BLaER1 treated with 17β-estradiol and CSF1 and Interleukin-3, amounts not matched to agents 10 nM and 100 nM (cell line): ENCODE measurements around the gene KRT27.
"Not testable (repeated sequence)": the region's sequence is repeated elsewhere in the genome, so short reads cannot be mapped to it uniquely, and the experiment has no call there.

ENCODE experiments used
- H3K27ac ChIP-seq, 11 experiments: shearing (Covaris generic); formaldehyde crosslinking; 2 replicates each; pipeline ENCODE4 v1.8.1; 2022
- H3K27me3 ChIP-seq, 11 experiments: shearing (Covaris generic); formaldehyde crosslinking; 2 replicates each; pipeline ENCODE4 v1.8.1; 2022
- H3K36me3 ChIP-seq, 11 experiments: shearing (Covaris generic); formaldehyde crosslinking; 2 replicates each; pipeline ENCODE4 v1.8.1; 2022
- H3K4me1 ChIP-seq, 10 experiments: shearing (Covaris generic); formaldehyde crosslinking; 2 replicates each; pipeline ENCODE4 v1.8.1; 2022
- H3K4me2 ChIP-seq, 11 experiments: shearing (Covaris generic); formaldehyde crosslinking; 2 replicates each; pipeline ENCODE4 v1.8.1; 2022
- H3K4me3 ChIP-seq, 10 experiments: shearing (Covaris generic); formaldehyde crosslinking; 2 replicates each; pipeline ENCODE4 v1.8.1; 2022
- H3K9ac ChIP-seq, 11 experiments: shearing (Covaris generic); formaldehyde crosslinking; 2 replicates each; pipeline ENCODE4 v1.8.1; 2022
- H3K9me3 ChIP-seq, 11 experiments: shearing (Covaris generic); formaldehyde crosslinking; replicated peaks in 1 of 11; 2 replicates each; pipeline ENCODE4 v1.8.1; 2022
- H4K20me1 ChIP-seq, 11 experiments: shearing (Covaris generic); formaldehyde crosslinking; 2 replicates each; pipeline ENCODE4 v1.8.1; 2022
- Cebpa-rat ChIP-seq, 11 experiments: shearing (Covaris generic); IDR thresholded peaks; 2 replicates each; pipeline ENCODE4 v1.8.1; 2022

The KRT27 gene

DNA sequence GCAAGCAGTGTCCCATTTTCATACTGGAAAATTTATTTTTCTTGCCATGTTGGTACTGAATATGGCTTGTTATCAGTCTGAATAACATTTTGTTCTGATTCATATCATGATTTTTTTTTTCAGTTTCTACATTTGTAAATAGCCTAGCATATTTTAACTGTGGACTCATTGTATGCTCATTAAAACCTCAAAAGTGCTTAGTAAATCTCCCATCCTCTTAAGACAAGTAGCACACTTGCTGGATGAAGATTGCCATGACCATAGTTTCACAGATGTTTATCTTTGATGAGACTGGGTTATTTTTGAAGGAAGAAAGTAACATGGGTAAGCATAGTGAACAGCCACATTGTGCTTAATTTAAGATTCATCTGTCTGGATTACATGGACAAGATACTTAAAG is 39.2 kb upstream of the KRT27 start:
- H3K27ac ChIP-seq = no peak overlapping the region
- peaks cover 9 to 22% (median 15%) of the 10 kb centered on the region in 11 experiments for H3K36me3 ChIP-seq
- TF ChIP-seq Cebpa-rat (IDR thresholded peaks at IDR 0.05) = no peak
- peaks cover 4 to 24% (median 9%) of the 10 kb centered on the region in 10 experiments; a peak in 12 of 20 replicates for H3K4me1 ChIP-seq
- peaks cover 0 to 19% (median 7%) of the 10 kb centered on the region in 11 experiments; a peak in 9 of 22 replicates for H3K9me3 ChIP-seq
- H3K4me2 ChIP-seq = no peak overlapping the region
- no peak overlapping the region for H3K4me3 ChIP-seq
- no peaks in the 10 kb centered on the region for H4K20me1 ChIP-seq
- H3K9ac ChIP-seq = no peak overlapping the region
- H3K27me3 ChIP-seq = no peaks in the 10 kb centered on the region

DNA sequence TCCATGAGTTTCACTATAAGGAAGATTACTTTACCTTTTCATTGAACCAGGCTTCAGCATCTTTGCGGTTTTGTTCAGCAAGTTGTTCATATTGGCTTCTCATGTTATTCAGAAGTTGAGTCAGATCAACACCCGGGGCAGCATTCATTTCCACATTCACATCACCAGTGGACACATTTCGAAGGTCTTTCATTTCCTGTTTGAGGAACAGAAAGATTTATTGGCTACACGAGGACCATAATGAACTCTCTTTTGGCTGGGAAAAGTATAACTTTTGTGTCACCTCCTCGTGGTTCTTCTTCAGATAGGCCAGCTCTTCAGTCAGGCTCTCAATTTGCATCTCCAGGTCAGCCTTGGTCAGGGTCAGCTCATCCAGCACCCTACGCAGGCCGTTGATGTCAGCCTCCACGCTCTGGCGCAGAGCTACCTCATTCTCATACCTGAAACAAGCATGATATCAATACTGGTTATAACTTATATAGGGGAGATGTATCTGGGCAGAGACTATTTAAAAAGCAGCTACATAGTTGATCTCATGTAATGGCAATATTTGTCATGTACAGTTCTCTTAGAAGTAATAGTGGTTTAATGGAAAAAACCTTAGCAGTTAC is 38.0 kb upstream of the KRT27 start:
- no peak overlapping the region for H3K4me3 ChIP-seq

DNA sequence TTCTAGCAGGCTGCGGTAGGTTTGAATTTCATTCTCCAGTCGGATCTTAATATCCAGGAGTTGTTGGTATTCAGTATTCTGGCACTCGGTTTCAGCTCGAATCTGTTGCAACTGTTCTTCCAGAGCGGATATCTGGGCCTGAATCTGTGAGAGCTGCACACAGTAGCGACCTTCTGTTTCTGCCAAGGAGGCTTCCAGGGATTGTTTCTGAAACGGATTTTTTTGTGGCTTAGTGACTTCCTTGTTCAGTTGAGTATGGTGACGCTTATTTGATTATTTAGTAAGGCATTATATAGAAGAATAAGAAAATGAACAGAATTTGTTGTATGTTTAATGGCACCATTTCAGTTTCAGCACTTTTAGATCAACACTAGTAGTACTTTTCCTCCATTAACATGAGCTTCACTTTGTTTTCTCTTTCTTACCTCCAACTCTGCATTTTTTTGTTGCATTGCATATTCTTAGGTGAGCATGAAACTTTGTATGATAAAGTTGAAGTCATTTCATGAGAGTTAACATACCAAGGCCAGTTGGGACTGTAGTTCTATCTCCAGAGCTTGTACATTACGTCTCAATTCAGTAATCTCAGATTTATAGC is 37.3 kb upstream of the KRT27 start:
- H3K4me3 ChIP-seq = peak overlapping the region; percentile 67 to 92 (median 77)
- peaks cover 4 to 24% (median 9%) of the 10 kb centered on the region in 10 experiments; a peak in 12 of 20 replicates for H3K4me1 ChIP-seq
- H3K9ac ChIP-seq = peak overlapping the region in 10 of 11 experiments; percentile 83 to 95 (median 90); a peak in 15 of 22 replicates
- H3K36me3 ChIP-seq = peaks cover 9 to 26% (median 17%) of the 10 kb centered on the region in 11 experiments
- peak overlapping the region; percentile 62 to 97 (median 73) for H3K4me2 ChIP-seq
- peak overlapping the region; percentile 88 to 95 (median 93); a peak in 21 of 22 replicates for H3K27ac ChIP-seq
- H3K9me3 ChIP-seq = peaks cover 0 to 19% (median 7%) of the 10 kb centered on the region in 11 experiments; a peak in 11 of 22 replicates
- TF ChIP-seq Cebpa-rat (IDR thresholded peaks at IDR 0.05) = no peak
- no peaks in the 10 kb centered on the region for H4K20me1 ChIP-seq
- no peaks in the 10 kb centered on the region for H3K27me3 ChIP-seq

More for the DNA sequence above, 38.0 kb upstream of the KRT27 start:
- H3K9me3 ChIP-seq = peaks cover 0 to 19% (median 7%) of the 10 kb centered on the region in 11 experiments; a peak in 9 of 22 replicates
- peaks cover 9 to 26% (median 17%) of the 10 kb centered on the region in 11 experiments for H3K36me3 ChIP-seq
- H4K20me1 ChIP-seq = no peaks in the 10 kb centered on the region
- H3K27ac ChIP-seq = no peak overlapping the region
- peak overlapping the region in 7 of 11 experiments; percentile 5 to 92 (median 73); a peak in 9 of 22 replicates for H3K4me2 ChIP-seq
- H3K27me3 ChIP-seq = no peaks in the 10 kb centered on the region
- no peak overlapping the region for H3K9ac ChIP-seq
- no peak for TF ChIP-seq Cebpa-rat (IDR thresholded peaks at IDR 0.05)
- H3K4me1 ChIP-seq = peaks cover 4 to 24% (median 9%) of the 10 kb centered on the region in 10 experiments; a peak in 12 of 20 replicates

DNA sequence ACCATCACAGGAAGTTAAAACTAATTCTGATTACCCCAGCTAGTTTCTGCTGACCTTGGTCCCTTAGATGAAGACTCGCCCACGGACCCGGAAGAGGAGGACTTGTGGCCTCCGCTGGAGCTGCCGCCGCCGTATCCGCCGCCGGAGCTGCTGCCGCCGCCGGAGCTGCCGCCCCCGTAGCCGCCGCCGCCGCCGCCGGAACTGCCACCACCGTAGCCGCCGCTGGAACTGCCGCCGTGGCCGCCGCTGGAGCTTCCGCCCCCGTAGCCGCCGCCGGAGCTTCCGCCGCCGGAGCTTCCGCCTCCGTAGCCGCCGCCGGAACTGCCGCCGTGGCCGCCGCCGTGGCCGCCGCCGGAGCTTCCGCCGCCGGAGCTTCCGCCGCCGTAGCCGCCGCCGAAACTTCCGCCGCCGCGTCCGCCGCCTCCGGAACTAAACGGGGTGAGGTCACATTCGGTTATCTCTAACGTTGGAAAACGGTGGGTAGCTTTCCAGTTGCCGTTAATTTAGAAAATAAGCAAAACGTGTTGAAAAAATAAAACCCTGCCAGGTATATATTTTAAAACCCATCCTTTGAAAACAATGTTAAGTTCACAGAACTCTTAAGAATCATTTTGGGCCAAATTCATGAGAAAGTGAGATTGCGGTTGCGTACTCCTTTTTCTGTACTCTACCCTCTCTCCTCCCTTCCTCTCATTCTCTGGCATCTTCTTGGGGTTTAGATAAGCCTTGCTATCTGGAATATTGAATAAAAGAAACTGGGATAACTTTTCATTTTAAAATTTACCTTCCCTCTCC is 36.6 kb upstream of the KRT27 start:
- Histone ChIP-seq H3K27me3 (no peaks in the 10 kb centered on the region), H3K27ac (peak overlapping the region; percentile 88 to 95 (median 93))

DNA sequence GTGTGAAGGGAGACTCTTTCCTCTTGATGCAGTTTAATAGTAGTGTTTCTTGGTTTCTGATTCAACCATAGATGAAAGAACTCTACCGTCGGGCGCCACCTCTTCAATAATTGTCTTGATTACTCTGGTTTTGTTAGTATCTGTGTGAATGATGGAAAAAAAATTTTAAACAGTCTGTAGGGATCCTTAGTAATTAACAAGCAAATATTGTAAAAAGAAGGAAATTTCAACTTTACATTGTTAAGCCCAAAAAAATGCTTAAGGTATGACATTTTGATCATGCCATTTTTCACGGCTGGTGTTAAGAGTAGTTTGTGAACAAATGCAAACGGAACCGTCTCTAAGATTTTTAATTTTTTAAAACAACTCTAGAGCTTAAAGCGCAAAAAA is 36.0 kb upstream of the KRT27 start:
- H3K27me3 ChIP-seq = no peaks in the 10 kb centered on the region
- no peak for TF ChIP-seq Cebpa-rat (IDR thresholded peaks at IDR 0.05)

More for the DNA sequence above, 36.6 kb upstream of the KRT27 start:
- Histone ChIP-seq H3K4me3 (peak overlapping the region; percentile 67 to 92 (median 77)), H3K9ac (peak overlapping the region; percentile 83 to 95 (median 90)), H3K4me1 (peaks cover 4 to 24% (median 9%) of the 10 kb centered on the region in 10 experiments; a peak in 12 of 20 replicates), H4K20me1 (no peaks in the 10 kb centered on the region), H3K4me2 (peak overlapping the region; percentile 73 to 97 (median 83)), H3K36me3 (peaks cover 9 to 26% (median 17%) of the 10 kb centered on the region in 11 experiments), H3K9me3 (peaks cover 0 to 19% (median 7%) of the 10 kb centered on the region in 11 experiments; a peak in 11 of 22 replicates)
- TF ChIP-seq Cebpa-rat (IDR thresholded peaks at IDR 0.05) = no peak

DNA sequence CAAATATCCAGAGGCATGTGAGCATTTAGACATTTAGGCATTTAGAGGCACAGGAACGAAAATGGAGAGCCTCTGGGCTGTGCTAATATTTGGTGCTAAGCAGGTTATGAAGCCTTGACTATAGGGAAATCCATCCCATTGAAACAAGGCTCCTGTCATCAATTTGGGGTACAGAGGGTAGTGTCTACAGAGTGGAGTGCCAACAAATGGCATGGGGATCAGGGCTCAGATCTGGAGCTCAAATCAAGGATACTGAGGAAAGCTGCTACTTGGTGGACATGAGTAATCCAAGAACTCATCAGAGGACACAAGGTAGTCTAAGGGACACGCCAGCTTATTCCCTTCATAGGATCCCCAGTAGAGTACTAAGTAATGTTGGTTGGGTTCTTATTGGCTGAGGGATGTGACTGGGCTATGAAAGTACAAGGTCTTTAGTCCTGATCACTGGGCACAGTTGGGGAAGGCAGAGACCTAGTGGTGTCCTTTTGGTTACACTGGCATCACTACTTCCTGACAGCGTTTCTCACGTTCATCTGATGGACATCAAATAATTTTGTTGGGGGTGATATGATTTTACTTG is 34.8 kb upstream of the KRT27 start:
- Histone ChIP-seq H3K27ac (no peak overlapping the region), H3K4me3 (peak overlapping the region in 3 of 10 experiments; percentile 67 to 92 (median 72); a peak in 4 of 20 replicates), H3K9me3 (peaks cover 0 to 19% (median 7%) of the 10 kb centered on the region in 11 experiments; a peak in 11 of 22 replicates), H3K9ac (no peak overlapping the region), H4K20me1 (no peaks in the 10 kb centered on the region), H3K36me3 (peaks cover 9 to 21% (median 17%) of the 10 kb centered on the region in 11 experiments), H3K4me1 (peaks cover 4 to 24% (median 9%) of the 10 kb centered on the region in 10 experiments; a peak in 12 of 20 replicates), H3K4me2 (peak overlapping the region in 10 of 11 experiments; percentile 75 to 97 (median 87); a peak in 15 of 22 replicates), H3K27me3 (no peaks in the 10 kb centered on the region)
- TF ChIP-seq Cebpa-rat (IDR thresholded peaks at IDR 0.05) = no peak

More for the DNA sequence above, 36.0 kb upstream of the KRT27 start:
- Histone ChIP-seq H3K9me3 (peaks cover 0 to 19% (median 7%) of the 10 kb centered on the region in 11 experiments; a peak in 11 of 22 replicates), H3K9ac (peak overlapping the region; percentile 83 to 95 (median 90)), H3K27ac (peak overlapping the region; percentile 88 to 95 (median 93)), H3K4me1 (peaks cover 4 to 24% (median 9%) of the 10 kb centered on the region in 10 experiments; a peak in 12 of 20 replicates), H3K36me3 (peaks cover 9 to 26% (median 17%) of the 10 kb centered on the region in 11 experiments), H3K4me2 (peak overlapping the region; percentile 73 to 97 (median 86)), H3K4me3 (peak overlapping the region; percentile 67 to 92 (median 77)), H4K20me1 (no peaks in the 10 kb centered on the region)

DNA sequence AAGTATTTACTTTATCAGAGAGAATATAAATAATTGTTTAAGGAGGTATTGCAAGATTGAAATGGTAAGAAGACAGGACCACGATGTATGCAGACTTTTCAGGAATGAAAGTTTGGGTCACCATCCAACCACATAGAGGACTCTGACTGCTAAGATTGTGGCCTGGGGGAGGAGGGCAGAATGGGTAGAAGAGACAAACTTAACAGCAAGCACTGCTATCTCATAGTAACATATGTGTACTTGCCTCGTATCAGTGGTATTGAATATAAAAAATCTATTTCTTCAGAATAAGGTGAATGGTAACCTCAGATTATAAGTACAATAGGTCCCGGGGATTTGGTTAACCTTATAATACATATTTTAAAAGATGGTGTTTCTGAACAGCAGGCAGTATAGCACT is 34.2 kb upstream of the KRT27 start:
- no peak overlapping the region for H3K4me3 ChIP-seq
- no peaks in the 10 kb centered on the region for H4K20me1 ChIP-seq
- peaks cover 4 to 24% (median 9%) of the 10 kb centered on the region in 10 experiments; a peak in 12 of 20 replicates for H3K4me1 ChIP-seq
- no peak for TF ChIP-seq Cebpa-rat (IDR thresholded peaks at IDR 0.05)
- no peak overlapping the region for H3K4me2 ChIP-seq
- H3K9me3 ChIP-seq = peaks cover 0 to 19% (median 7%) of the 10 kb centered on the region in 11 experiments; a peak in 11 of 22 replicates
- H3K27ac ChIP-seq = no peak overlapping the region
- H3K27me3 ChIP-seq = no peaks in the 10 kb centered on the region
- peaks cover 9 to 19% (median 14%) of the 10 kb centered on the region in 11 experiments for H3K36me3 ChIP-seq
- no peak overlapping the region for H3K9ac ChIP-seq

DNA sequence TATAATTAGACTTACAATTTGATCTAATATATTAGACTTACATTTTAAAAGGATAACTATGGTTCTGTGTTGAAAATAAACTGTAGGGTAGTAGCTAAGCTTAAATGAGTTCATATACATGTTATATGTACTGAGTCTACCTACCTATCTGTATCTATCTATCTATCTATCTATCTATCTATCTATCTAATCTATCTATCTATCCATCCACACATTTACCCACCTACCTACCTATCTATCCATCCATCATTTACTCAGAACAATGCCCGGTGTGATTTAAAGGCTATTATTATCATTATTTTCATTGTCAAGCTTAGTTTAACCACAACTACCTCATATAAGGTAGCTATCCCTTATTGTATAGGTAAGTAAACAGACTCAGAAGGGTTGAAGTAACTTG is 33.0 kb upstream of the KRT27 start:
- TF ChIP-seq Cebpa-rat (IDR thresholded peaks at IDR 0.05) = no peak
- H3K9ac ChIP-seq = no peak overlapping the region
- no peak overlapping the region for H3K4me3 ChIP-seq
- H3K27me3 ChIP-seq = no peaks in the 10 kb centered on the region
- H3K9me3 ChIP-seq = peaks cover 0 to 19% (median 7%) of the 10 kb centered on the region in 11 experiments; a peak in 11 of 22 replicates
- H3K4me2 ChIP-seq = no peak overlapping the region
- no peak overlapping the region for H3K27ac ChIP-seq
- H3K36me3 ChIP-seq = peaks cover 9 to 19% (median 14%) of the 10 kb centered on the region in 11 experiments
- no peaks in the 10 kb centered on the region for H4K20me1 ChIP-seq
- H3K4me1 ChIP-seq = peaks cover 4 to 24% (median 9%) of the 10 kb centered on the region in 10 experiments; a peak in 12 of 20 replicates

DNA sequence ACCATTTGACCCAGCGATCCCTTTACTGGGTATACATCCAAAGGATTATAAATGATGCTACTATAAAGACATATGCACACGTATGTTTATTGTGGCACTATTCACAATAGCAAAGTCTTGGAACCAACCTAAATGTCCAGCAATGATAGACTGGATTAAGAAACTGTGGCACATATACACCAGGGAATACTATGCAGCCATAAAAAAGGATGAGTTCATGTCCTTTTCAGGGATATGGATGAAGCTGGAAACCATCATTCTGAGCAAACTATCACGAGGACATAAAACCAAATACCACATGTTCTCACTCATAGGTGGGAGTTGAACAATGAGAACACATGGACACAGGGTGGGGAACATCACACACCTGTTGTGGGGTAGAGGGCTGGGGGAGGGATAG is 32.3 kb upstream of the KRT27 start:
- Histone ChIP-seq H3K36me3 (peaks cover 9 to 19% (median 14%) of the 10 kb centered on the region in 11 experiments), H3K9me3 (peaks cover 0 to 19% (median 6%) of the 10 kb centered on the region in 11 experiments; a peak in 11 of 22 replicates), H3K4me1 (peaks cover 4 to 17% (median 9%) of the 10 kb centered on the region in 10 experiments; a peak in 12 of 20 replicates)
- H3K4me2 ChIP-seq, H3K9ac ChIP-seq, H3K27me3 ChIP-seq, H4K20me1 ChIP-seq, H3K4me3 ChIP-seq, H3K27ac ChIP-seq: not testable (repeated sequence)
